ENCODE results near the gene TTLL7.

TTLL7 gene

DNA sequence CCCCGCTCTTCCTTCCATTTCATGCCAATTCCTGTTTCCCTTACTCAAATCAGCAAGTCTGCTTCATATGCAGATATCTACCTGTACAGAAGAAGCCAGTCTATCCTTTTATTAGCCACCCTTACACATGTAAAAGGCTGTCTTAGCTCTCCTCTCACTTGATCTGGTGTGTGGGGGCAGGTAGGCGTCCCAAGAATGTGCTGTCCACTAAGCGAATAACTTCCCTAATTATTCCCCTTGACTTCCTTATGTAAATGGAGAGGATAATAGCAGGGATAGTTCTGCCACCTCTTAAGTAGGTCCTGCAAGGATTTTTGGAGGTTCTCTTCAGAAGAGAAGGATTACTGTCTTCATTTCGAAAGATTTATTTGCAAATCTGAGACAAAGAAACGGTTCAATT, 160.4 kb downstream of the TTLL7 start:
- Histone ChIP-seq H3K4me1 (ENCODE audit: control insufficient read depth, low read depth, low read length) (peaks cover 4% of the 10 kb centered on the region), H3K9ac (ENCODE audit: low read length) (no peak overlapping the region), H3K36me3 (ENCODE audit: control insufficient read depth, low read depth, low read length) (no peaks in the 10 kb centered on the region)

DNA sequence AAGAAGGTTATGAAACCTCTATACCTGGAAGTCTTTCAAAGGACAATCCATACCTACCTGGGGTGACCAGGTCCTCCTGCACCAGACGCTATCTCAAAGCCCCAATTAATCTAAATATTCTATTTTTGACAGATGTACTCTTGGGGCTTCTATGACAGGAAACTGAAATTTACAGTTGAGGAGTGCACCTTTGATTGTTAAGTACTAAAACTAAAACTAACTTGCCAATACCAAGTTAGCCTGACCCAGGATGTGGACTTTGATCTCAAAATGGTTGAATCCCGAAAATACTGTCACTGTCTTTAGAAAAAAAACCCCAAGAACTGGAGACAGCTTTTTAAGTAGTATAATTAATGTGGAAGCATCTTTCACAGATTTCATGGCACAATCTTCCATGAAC, 162.4 kb downstream of the TTLL7 start:
- Histone ChIP-seq H3K4me1 (ENCODE audit: control insufficient read depth, low read depth, low read length) (peaks cover 4% of the 10 kb centered on the region), H3K36me3 (ENCODE audit: control insufficient read depth, low read depth, low read length) (no peaks in the 10 kb centered on the region), H3K27me3 (ENCODE audit: control insufficient read depth, insufficient read depth, low read length) (no peaks in the 10 kb centered on the region)

More for the DNA sequence above, 160.4 kb downstream of the TTLL7 start:
- Histone ChIP-seq H3K27me3 (ENCODE audit: control insufficient read depth, insufficient read depth, low read length) (no peaks in the 10 kb centered on the region), H3K27ac (ENCODE audit: low read length) (no peak overlapping the region), H3K4me3 (ENCODE audit: low read length) (no peak overlapping the region), H3K9me3 (ENCODE audit: control insufficient read depth, low read depth, low read length) (no peaks in the 10 kb centered on the region)

DNA sequence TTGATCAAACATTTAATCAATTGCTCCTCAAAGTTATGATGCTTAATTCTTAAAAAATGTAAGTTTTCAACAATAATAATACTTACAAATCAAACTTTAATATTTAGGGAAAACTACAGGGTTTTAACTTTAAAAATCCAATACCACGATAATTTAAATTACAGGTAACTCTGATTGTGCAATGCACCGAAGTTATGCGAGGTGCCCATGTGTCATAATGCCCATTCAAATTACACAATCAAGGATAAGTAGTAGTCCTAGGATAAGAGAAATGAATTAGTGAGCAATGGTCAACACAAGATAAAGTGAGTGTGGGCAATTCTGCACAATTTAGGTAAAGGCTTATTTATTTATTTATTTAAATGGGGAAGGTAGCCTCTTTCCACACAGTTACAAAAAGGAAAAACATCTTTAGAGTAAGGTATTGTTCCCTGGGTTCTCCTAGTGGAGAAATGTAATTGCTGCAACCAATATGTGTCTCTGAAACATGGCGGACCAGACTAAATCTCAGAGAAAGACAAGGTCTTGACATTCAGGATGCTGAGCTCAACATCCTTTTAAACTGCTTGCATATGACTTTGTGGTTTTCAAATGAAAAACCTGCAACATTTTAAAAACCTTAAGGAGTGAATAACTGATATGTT, 164.2 kb downstream of the TTLL7 start:
- Histone ChIP-seq H3K36me3 (ENCODE audit: control insufficient read depth, low read depth, low read length) (no peaks in the 10 kb centered on the region), H3K4me1 (ENCODE audit: control insufficient read depth, low read depth, low read length) (peaks cover 4% of the 10 kb centered on the region), H3K27ac (ENCODE audit: low read length) (no peak overlapping the region), H3K27me3 (ENCODE audit: control insufficient read depth, insufficient read depth, low read length) (no peaks in the 10 kb centered on the region), H3K9ac (ENCODE audit: low read length) (no peak overlapping the region), H3K9me3 (ENCODE audit: control insufficient read depth, low read depth, low read length) (no peaks in the 10 kb centered on the region), H3K4me3 (ENCODE audit: low read length) (no peak overlapping the region)

More for the DNA sequence above, 162.4 kb downstream of the TTLL7 start:
- no peak overlapping the region for H3K9ac ChIP-seq (ENCODE audit: low read length)
- no peak overlapping the region for H3K27ac ChIP-seq (ENCODE audit: low read length)
- no peak overlapping the region for H3K4me3 ChIP-seq (ENCODE audit: low read length)
- no peaks in the 10 kb centered on the region for H3K9me3 ChIP-seq (ENCODE audit: control insufficient read depth, low read depth, low read length)

DNA sequence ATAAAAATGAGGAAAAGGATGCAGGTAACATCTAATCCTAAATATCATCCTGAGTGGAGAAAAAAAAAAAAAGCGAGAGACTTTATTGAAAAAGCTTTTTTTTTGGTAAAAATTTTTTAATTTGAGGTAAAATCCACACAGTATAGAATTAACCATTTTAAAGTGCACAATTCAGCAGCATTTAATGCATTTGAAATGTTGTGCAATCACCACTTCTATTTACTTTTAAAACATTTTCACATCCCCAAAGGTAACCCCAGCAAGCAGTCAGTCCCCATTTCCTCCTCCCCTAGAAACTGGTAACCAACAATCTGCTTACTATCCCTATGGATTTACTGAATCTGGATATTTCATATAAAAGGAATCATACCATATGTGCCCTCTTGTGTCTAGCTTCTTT, 166.7 kb downstream of the TTLL7 start:
- no peak overlapping the region for H3K27ac ChIP-seq (ENCODE audit: low read length)
- H3K9ac ChIP-seq (ENCODE audit: low read length) = no peak overlapping the region
- H3K9me3 ChIP-seq (ENCODE audit: control insufficient read depth, low read depth, low read length) = no peaks in the 10 kb centered on the region
- H3K4me1 ChIP-seq (ENCODE audit: control insufficient read depth, low read depth, low read length) = no peaks in the 10 kb centered on the region
- no peak overlapping the region for H3K4me3 ChIP-seq (ENCODE audit: low read length)
- no peaks in the 10 kb centered on the region for H3K27me3 ChIP-seq (ENCODE audit: control insufficient read depth, insufficient read depth, low read length)
- no peaks in the 10 kb centered on the region for H3K36me3 ChIP-seq (ENCODE audit: control insufficient read depth, low read depth, low read length)

DNA sequence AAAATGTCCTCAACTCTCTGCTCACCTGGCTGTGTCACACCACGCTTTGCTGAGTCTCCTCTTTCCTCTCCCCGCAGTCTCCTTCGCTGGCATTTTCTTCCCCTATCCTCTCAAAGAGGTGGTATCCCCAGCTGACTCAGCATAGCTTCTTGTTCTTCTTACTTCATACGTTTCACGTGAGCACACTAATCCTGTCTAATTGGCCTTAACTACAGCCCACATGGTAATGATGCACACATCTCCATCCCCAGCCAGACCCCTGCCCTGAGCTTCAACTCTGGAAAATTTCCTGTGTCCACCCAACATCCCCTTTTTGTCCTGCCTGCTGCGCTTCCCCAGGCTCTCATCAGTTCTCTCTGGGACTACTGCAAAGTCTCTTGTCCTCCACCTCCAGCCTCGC, 169.8 kb downstream of the TTLL7 start:
- H3K27ac ChIP-seq (ENCODE audit: low read length) = no peak overlapping the region
- no peaks in the 10 kb centered on the region for H3K36me3 ChIP-seq (ENCODE audit: control insufficient read depth, low read depth, low read length)
- no peaks in the 10 kb centered on the region for H3K27me3 ChIP-seq (ENCODE audit: control insufficient read depth, insufficient read depth, low read length)
- H3K9me3 ChIP-seq (ENCODE audit: control insufficient read depth, low read depth, low read length) = no peaks in the 10 kb centered on the region
- H3K4me1 ChIP-seq (ENCODE audit: control insufficient read depth, low read depth, low read length) = no peaks in the 10 kb centered on the region
- H3K4me3 ChIP-seq (ENCODE audit: low read length) = no peak overlapping the region
- no peak overlapping the region for H3K9ac ChIP-seq (ENCODE audit: low read length)

DNA sequence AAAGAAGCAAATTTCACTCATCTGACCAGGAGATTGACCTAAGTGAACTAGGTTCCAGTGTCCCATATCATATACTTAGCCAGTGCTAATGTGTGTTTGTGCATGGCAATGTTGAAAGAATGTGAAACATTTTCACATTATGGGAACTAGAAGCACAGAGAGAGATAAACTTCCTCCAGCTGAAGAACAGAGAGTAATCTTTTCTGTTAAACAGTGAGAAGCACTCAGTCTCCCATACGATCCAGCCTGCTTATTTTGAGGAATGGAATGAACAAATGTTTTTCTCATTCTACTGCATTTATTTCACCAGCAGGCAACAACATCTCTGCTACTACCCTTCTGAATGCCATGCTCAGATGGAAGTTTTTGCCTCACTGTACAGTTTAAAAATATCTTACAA, 170.5 kb downstream of the TTLL7 start:
- no peak overlapping the region for H3K9ac ChIP-seq (ENCODE audit: low read length)
- no peaks in the 10 kb centered on the region for H3K36me3 ChIP-seq (ENCODE audit: control insufficient read depth, low read depth, low read length)
- H3K4me1 ChIP-seq (ENCODE audit: control insufficient read depth, low read depth, low read length) = no peaks in the 10 kb centered on the region
- H3K27ac ChIP-seq (ENCODE audit: low read length) = no peak overlapping the region
- no peaks in the 10 kb centered on the region for H3K9me3 ChIP-seq (ENCODE audit: control insufficient read depth, low read depth, low read length)
- no peak overlapping the region for H3K4me3 ChIP-seq (ENCODE audit: low read length)
- H3K27me3 ChIP-seq (ENCODE audit: control insufficient read depth, insufficient read depth, low read length) = no peaks in the 10 kb centered on the region

DNA sequence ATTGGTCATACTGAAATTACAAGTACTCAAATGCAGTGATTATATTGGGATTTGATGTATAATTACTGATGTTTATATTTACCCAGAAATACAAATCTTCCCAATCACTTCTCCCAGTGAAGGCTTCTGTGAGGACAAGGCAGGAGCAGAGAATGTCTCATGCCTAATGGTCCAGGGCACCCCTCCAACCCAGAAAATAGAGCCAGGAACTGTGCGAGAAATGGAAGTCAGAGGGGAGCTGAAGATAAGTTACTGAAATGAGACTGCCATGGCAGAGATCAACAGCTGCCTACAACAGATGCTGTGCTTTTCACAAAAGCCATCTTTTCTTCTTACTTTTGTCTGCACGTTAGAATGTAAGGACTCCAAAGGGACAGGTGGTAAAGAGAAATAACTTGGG, 171.2 kb downstream of the TTLL7 start:
- Histone ChIP-seq H3K4me3 (ENCODE audit: low read length) (no peak overlapping the region), H3K9ac (ENCODE audit: low read length) (no peak overlapping the region), H3K27me3 (ENCODE audit: control insufficient read depth, insufficient read depth, low read length) (no peaks in the 10 kb centered on the region), H3K36me3 (ENCODE audit: control insufficient read depth, low read depth, low read length) (no peaks in the 10 kb centered on the region), H3K27ac (ENCODE audit: low read length) (no peak overlapping the region), H3K4me1 (ENCODE audit: control insufficient read depth, low read depth, low read length) (no peaks in the 10 kb centered on the region), H3K9me3 (ENCODE audit: control insufficient read depth, low read depth, low read length) (no peaks in the 10 kb centered on the region)

DNA sequence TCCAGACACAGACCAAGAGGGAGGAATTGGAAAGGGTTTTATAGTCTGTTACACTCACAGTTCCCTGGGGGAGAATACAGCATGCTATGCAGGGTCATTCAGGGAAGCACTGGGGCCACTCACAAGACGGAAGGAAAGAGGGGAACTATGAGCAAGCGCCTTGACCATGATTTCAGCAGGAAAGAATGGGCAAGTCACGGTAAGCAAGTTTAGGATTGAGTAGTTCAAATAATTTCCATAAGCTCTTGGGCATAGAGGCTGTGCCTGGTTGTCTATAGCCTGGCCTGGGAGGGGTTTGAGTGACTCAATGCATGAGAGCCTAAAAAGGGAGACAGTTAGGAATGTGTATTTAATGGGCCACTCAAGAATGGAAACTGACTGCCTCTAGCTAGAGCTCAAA, 176.7 kb downstream of the TTLL7 start:
- Histone ChIP-seq H3K4me1 (ENCODE audit: control insufficient read depth, low read depth, low read length) (no peaks in the 10 kb centered on the region), H3K9me3 (ENCODE audit: control insufficient read depth, low read depth, low read length) (no peaks in the 10 kb centered on the region), H3K9ac (ENCODE audit: low read length) (no peak overlapping the region), H3K36me3 (ENCODE audit: control insufficient read depth, low read depth, low read length) (no peaks in the 10 kb centered on the region), H3K27ac (ENCODE audit: low read length) (no peak overlapping the region), H3K4me3 (ENCODE audit: low read length) (no peak overlapping the region), H3K27me3 (ENCODE audit: control insufficient read depth, insufficient read depth, low read length) (no peaks in the 10 kb centered on the region)

DNA sequence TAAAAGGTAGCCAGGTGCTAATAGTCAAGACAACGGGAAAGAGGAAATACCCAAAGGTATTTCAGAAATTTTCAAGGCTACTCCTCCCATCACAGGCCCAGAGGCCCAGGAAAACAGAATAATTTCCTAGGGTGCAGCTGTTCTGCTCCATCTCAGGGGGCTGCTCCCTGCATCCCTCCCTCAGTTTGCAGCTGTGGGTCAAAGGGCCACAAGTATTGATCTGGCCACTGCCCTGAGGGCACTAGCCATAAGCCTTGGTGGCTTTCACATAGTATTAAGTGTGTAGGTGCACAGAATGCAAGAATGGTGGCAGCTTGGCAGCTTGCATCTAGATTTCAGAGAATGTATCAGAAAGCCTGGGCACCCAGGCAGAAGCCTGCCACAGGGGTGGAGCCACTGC, 179.5 kb downstream of the TTLL7 start:
- Histone ChIP-seq H3K27ac (ENCODE audit: low read length) (no peak overlapping the region), H3K9me3 (ENCODE audit: control insufficient read depth, low read depth, low read length) (no peaks in the 10 kb centered on the region), H3K4me3 (ENCODE audit: low read length) (no peak overlapping the region), H3K36me3 (ENCODE audit: control insufficient read depth, low read depth, low read length) (no peaks in the 10 kb centered on the region), H3K4me1 (ENCODE audit: control insufficient read depth, low read depth, low read length) (no peaks in the 10 kb centered on the region), H3K9ac (ENCODE audit: low read length) (no peak overlapping the region), H3K27me3 (ENCODE audit: control insufficient read depth, insufficient read depth, low read length) (no peaks in the 10 kb centered on the region)

DNA sequence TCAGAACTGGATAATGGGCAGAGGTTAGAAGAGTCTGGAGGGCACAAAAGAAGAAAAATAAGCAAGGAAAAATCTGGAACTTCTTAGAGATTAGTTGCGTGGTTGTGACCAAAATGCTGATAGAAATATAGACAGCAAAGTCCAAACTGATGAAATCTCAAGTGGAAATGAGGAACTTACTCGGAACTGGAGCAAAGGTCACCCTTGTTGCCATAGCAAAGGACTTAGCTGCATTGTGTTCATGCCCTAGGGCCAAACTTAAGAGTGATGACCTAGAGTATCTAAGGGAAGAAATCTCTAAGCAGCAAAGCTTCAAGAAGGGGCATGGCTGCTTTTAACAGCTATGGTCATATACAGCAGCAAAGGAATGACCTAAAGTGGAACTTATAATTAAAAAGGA, 180.0 kb downstream of the TTLL7 start:
- Histone ChIP-seq H3K4me1 (ENCODE audit: control insufficient read depth, low read depth, low read length) (no peaks in the 10 kb centered on the region), H3K4me3 (ENCODE audit: low read length) (no peak overlapping the region), H3K36me3 (ENCODE audit: control insufficient read depth, low read depth, low read length) (no peaks in the 10 kb centered on the region), H3K27me3 (ENCODE audit: control insufficient read depth, insufficient read depth, low read length) (no peaks in the 10 kb centered on the region), H3K9me3 (ENCODE audit: control insufficient read depth, low read depth, low read length) (no peaks in the 10 kb centered on the region), H3K9ac (ENCODE audit: low read length) (no peak overlapping the region), H3K27ac (ENCODE audit: low read length) (no peak overlapping the region)

DNA sequence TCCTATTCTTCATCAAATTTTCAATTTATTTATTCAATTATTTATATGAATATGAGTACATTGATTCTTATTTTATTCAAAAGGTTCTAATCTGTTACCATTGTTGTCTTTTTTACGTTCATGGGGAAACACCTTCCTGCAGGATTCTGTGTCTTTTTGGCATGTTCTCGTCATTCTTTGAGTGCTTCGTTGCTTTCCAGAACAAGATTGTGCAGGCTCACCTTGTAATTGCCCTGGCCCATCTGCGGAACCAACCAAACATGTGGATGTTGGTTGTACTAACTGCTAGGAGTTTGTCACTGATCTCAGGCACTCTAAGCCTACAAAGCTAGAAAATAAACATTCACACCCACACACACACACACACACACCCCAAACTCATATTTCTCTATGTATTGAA, 182.1 kb downstream of the TTLL7 start:
- H3K9ac ChIP-seq (ENCODE audit: low read length) = no peak overlapping the region
- no peaks in the 10 kb centered on the region for H3K4me1 ChIP-seq (ENCODE audit: control insufficient read depth, low read depth, low read length)
- no peak overlapping the region for H3K27ac ChIP-seq (ENCODE audit: low read length)
- H3K4me3 ChIP-seq (ENCODE audit: low read length) = no peak overlapping the region
- H3K27me3 ChIP-seq (ENCODE audit: control insufficient read depth, insufficient read depth, low read length) = no peaks in the 10 kb centered on the region
- H3K9me3 ChIP-seq (ENCODE audit: control insufficient read depth, low read depth, low read length) = no peaks in the 10 kb centered on the region
- no peaks in the 10 kb centered on the region for H3K36me3 ChIP-seq (ENCODE audit: control insufficient read depth, low read depth, low read length)

DNA sequence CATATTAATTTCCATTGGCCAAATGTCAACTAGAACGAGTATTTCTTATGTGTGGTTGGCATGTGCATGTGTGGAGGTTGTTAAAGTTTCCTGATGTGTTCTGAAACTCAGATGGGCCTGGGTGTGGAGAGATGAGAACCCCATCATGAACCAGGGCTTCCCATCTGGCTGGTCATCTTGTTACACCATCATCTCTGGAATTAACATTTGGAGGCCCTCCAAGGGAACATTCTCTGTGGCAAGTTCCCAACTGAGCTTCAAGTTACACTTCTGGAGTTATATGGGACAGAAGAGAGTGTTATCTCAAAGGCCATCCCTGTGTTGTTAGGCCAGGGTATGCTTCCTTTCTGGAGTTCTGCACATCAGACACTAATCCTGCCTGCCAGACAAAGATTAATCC, 183.6 kb downstream of the TTLL7 start:
- Histone ChIP-seq H3K9me3 (ENCODE audit: control insufficient read depth, low read depth, low read length) (no peaks in the 10 kb centered on the region), H3K27ac (ENCODE audit: low read length) (no peak overlapping the region), H3K4me3 (ENCODE audit: low read length) (no peak overlapping the region), H3K9ac (ENCODE audit: low read length) (no peak overlapping the region), H3K36me3 (ENCODE audit: control insufficient read depth, low read depth, low read length) (no peaks in the 10 kb centered on the region), H3K4me1 (ENCODE audit: control insufficient read depth, low read depth, low read length) (no peaks in the 10 kb centered on the region), H3K27me3 (ENCODE audit: control insufficient read depth, insufficient read depth, low read length) (no peaks in the 10 kb centered on the region)
